ENCODE data around the gene CD59.

DNA sequence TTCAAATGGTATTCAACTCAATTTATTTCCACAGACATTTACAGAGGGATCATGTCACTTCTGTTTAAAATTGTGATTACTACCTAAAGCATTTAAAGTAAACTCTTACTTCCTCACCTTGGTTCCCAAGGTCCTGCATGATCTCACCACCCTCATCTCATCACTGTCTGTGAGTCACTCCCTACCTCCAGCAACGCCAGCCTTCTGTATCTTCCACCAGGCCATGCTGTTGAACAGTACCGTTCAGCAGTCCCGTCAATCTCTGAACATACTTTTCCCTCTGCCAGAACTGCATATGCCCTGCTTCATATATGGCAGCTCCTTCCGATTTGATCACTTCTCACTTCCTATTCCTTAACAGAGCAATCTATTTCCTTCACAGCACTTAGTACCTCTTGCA, 36.1 kb upstream of the CD59 start:
- TF ChIP-seq, protein P1, sequence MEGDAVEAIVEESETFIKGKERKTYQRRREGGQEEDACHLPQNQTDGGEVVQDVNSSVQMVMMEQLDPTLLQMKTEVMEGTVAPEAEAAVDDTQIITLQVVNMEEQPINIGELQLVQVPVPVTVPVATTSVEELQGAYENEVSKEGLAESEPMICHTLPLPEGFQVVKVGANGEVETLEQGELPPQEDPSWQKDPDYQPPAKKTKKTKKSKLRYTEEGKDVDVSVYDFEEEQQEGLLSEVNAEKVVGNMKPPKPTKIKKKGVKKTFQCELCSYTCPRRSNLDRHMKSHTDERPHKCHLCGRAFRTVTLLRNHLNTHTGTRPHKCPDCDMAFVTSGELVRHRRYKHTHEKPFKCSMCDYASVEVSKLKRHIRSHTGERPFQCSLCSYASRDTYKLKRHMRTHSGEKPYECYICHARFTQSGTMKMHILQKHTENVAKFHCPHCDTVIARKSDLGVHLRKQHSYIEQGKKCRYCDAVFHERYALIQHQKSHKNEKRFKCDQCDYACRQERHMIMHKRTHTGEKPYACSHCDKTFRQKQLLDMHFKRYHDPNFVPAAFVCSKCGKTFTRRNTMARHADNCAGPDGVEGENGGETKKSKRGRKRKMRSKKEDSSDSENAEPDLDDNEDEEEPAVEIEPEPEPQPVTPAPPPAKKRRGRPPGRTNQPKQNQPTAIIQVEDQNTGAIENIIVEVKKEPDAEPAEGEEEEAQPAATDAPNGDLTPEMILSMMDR (IDR thresholded peaks at IDR 0.05; ENCODE audit: low read length): no peak
- TF ChIP-seq EZH2 (IDR thresholded peaks at IDR 0.05; ENCODE audit: borderline replicate concordance, low read length): no peak
